ENCODE data around the gene RAD21L1.

DNA sequence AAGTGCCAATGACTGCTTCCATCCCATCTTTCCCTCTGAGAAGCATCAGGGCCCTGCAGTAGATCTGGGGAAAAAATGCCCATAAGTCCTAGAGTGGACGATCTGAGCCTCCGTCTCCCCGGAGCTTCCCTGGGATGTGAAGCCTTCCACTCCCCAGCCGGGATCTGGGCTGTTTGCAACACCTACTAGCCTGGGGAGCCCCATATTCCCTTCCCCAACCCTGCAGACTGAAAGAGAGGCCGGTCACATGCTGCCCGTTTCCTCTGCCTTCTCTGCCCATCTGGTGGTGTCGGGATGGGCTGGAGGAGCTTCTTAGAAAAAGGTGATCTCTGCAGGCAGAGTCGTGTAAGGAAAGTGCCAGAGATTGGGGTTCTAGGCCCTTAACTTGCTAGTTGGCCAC is 41.3 kb downstream of the RAD21L1 start:
- TF ChIP-seq, protein P1, sequence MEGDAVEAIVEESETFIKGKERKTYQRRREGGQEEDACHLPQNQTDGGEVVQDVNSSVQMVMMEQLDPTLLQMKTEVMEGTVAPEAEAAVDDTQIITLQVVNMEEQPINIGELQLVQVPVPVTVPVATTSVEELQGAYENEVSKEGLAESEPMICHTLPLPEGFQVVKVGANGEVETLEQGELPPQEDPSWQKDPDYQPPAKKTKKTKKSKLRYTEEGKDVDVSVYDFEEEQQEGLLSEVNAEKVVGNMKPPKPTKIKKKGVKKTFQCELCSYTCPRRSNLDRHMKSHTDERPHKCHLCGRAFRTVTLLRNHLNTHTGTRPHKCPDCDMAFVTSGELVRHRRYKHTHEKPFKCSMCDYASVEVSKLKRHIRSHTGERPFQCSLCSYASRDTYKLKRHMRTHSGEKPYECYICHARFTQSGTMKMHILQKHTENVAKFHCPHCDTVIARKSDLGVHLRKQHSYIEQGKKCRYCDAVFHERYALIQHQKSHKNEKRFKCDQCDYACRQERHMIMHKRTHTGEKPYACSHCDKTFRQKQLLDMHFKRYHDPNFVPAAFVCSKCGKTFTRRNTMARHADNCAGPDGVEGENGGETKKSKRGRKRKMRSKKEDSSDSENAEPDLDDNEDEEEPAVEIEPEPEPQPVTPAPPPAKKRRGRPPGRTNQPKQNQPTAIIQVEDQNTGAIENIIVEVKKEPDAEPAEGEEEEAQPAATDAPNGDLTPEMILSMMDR (conservative IDR thresholded peaks at IDR 0.05 in 1 of 2, IDR thresholded peaks at IDR 0.05 in 1 of 2; ENCODE audit: extremely low read depth in 1 of 2, insufficient read depth in 1 of 2, low read depth in 1 of 2, low read length in 2 of 2) = no peak
- TF ChIP-seq EZH2 (IDR thresholded peaks at IDR 0.05; ENCODE audit: borderline replicate concordance, low read length) = no peak

Data from mammary epithelial cell (primary cell).